ENCODE results near the gene RNF187.

DNA sequence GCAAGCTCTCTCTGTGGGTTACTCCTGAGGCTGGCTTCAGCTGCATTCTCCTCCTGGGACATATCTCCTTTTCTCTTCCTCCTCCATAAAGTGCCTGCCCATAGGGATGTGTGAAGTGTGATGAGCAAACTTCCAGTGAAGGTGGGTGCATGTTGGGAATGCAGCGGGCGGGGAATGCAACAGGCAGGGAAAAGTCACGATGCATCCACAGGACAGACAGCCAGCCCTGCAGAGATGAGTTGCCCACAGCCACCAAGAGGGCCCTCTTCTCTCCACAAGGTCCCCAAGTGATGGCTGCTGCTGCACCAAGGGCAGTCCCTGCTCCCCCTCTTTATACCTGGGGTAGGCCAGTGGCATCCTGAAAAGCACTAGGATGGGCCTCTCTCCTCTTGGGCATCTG lies 33.6 kb upstream of the RNF187 start:
- TF ChIP-seq, protein P1, sequence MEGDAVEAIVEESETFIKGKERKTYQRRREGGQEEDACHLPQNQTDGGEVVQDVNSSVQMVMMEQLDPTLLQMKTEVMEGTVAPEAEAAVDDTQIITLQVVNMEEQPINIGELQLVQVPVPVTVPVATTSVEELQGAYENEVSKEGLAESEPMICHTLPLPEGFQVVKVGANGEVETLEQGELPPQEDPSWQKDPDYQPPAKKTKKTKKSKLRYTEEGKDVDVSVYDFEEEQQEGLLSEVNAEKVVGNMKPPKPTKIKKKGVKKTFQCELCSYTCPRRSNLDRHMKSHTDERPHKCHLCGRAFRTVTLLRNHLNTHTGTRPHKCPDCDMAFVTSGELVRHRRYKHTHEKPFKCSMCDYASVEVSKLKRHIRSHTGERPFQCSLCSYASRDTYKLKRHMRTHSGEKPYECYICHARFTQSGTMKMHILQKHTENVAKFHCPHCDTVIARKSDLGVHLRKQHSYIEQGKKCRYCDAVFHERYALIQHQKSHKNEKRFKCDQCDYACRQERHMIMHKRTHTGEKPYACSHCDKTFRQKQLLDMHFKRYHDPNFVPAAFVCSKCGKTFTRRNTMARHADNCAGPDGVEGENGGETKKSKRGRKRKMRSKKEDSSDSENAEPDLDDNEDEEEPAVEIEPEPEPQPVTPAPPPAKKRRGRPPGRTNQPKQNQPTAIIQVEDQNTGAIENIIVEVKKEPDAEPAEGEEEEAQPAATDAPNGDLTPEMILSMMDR (conservative IDR thresholded peaks at IDR 0.05; ENCODE audit: low read length) = no peak
- TF ChIP-seq EZH2phosphoT487 (IDR thresholded peaks at IDR 0.05; ENCODE audit: borderline replicate concordance, low read depth, low read length) = no peak
